Measurements from ENCODE around the gene INTS4. TPM values are rescaled to one million over a fixed set of nuclear protein-coding genes. Genes with fewer than 3 reads are reported as not detected.
"Not testable (repeated sequence)": the region's sequence is repeated elsewhere in the genome, so short reads cannot be mapped to it uniquely, and the experiment has no call there.

INTS4 gene
- total and polyA plus RNA-seq, 2 of the 4 experiments (the other 2 are of a cell fraction) = 24.0 to 52.5 TPM

DNA sequence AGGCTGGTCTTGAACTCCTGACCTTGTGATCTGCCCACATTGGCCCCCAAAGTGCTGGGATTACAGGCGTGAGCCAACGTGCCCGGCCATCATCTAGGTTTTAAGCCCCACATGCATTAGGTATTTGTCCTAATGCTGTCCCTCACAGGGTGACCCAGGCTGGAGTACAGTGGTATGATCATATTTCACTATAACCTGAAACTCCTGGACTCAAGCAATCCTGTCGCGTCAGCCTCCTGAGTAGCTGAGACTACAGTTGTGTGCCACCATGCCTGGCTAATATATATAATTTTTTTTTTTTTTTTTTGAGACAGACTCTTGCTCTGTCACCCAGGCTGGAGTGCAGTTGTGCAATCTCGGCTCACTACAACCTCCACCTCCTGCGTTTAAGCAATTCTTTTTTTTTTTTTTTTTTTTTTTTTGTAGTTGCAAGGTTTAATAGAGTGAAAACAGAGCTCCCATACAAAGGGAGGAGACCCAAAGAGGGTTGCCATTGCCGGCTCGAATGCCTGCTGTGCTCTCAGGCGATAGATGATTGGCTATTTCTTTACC is 136.5 kb downstream of the INTS4 start:
- H3K4me3 ChIP-seq (ENCODE audit: insufficient read depth, low read depth, low read length); H3K9me1 ChIP-seq (ENCODE audit: insufficient read depth, low read length); H3K79me1 ChIP-seq (ENCODE audit: low read depth in 1 of 2, low read length in 2 of 2); H3K4me1 ChIP-seq (ENCODE audit: control insufficient read depth, insufficient read depth, low read length); H3K4ac ChIP-seq (ENCODE audit: low read depth, low read length); H2BK120ac ChIP-seq (ENCODE audit: low read depth, low read length); H2BK5ac ChIP-seq (ENCODE audit: low read depth, low read length, poor library complexity, severe bottlenecking); DNase-seq; H3K18ac ChIP-seq (ENCODE audit: low read depth, low read length); intact Hi-C loops (cut with micrococcal nuclease); in situ Hi-C loops (cut with MboI; ENCODE audit: low sequenced_read_pairs); H3K14ac ChIP-seq (replicated peaks; ENCODE audit: low read depth, low read length); H3K9me3 ChIP-seq (ENCODE audit: control insufficient read depth, insufficient read depth, low read length); CTCF ChIA-PET; H3K23ac ChIP-seq (ENCODE audit: low read depth, low read length); H2BK15ac ChIP-seq (ENCODE audit: low read depth, low read length); H2AK9ac ChIP-seq (replicated peaks; ENCODE audit: low read depth, low read length, poor library complexity); H3K56ac ChIP-seq (ENCODE audit: extremely low read depth, insufficient read depth, low read length); H2BK20ac ChIP-seq (ENCODE audit: low read depth, low read length); H2AK5ac ChIP-seq (ENCODE audit: low read depth, low read length); H4K91ac ChIP-seq (ENCODE audit: insufficient read depth, low read depth, low read length); H3K27me3 ChIP-seq (ENCODE audit: control insufficient read depth, insufficient read depth, low read length); ATAC-seq (ENCODE audit: low read depth); H4K5ac ChIP-seq (ENCODE audit: low read depth, low read length); H3K4me2 ChIP-seq (ENCODE audit: low read depth, low read length); H3K9ac ChIP-seq (ENCODE audit: low read depth, low read length); H3K27ac ChIP-seq (ENCODE audit: insufficient read depth, low read length); dilution Hi-C loops (cut with HindIII; ENCODE audit: low sequenced_read_pairs, unreplicated experiment); BruUV-seq (replicated peaks); H2AFZ ChIP-seq (replicated peaks; ENCODE audit: low read length, poor library complexity); H4K20me1 ChIP-seq (ENCODE audit: insufficient read depth, low read length); POLR2A ChIA-PET (ENCODE audit: unreplicated experiment); H4K8ac ChIP-seq (ENCODE audit: low read depth in 2 of 2, low read length in 2 of 2): not testable (repeated sequence)
- WGBS, 2 experiments (ENCODE audit: extremely low coverage in 2 of 2, insufficient read length in 1 of 2) = no CpG with 5 or more reads among the region's 10 CpGs
- H3K36me3 ChIP-seq (ENCODE audit: control insufficient read depth, insufficient read depth, low read length) = peaks cover 19% of the 10 kb centered on the region

Data from IMR-90 (cell line).